Left lobe of liver (tissue), 2 donors: Measurements from ENCODE around the gene NCCRP1. TPM values are rescaled to one million over a fixed set of nuclear protein-coding genes. Genes with fewer than 3 reads are reported as not detected.

Experiments
- ATAC-seq: fragments of 200-7000 bp; cut with Tn5 transposase; one replicate; pipeline ENCODE4 v1.9.1; 2020; ENCODE audit warnings: mild to moderate bottlenecking, moderate library complexity
- DNase-seq: peaks from one replicate; pipeline ENCODE4 v3.0.0-alpha.2; 2020; ENCODE audit warnings: low spot score
- total RNA-seq: library from RNA; stranded (reverse); gene quantifications from one replicate; pipeline ENCODE4 v1.2.1, GENCODE V29; 2021
- donor health status: DM: no; HTN: no; CAD: no; lungs with moderate emphysema.
- donor health status: DM: no; HTN: yes; CAD: no.

The NCCRP1 gene
- total RNA-seq, 1 donor from 2014 or later = 0.08 TPM

- DNase-seq (no peak), ATAC-seq (no peak)
Observed at GRCh38 chr19:39178296-39179006, 18.3 kb upstream of the NCCRP1 start.

GRCh38 chr19:39179754-39180153 lies 17.0 kb upstream of the NCCRP1 start:
- ATAC-seq = no peak

DNA sequence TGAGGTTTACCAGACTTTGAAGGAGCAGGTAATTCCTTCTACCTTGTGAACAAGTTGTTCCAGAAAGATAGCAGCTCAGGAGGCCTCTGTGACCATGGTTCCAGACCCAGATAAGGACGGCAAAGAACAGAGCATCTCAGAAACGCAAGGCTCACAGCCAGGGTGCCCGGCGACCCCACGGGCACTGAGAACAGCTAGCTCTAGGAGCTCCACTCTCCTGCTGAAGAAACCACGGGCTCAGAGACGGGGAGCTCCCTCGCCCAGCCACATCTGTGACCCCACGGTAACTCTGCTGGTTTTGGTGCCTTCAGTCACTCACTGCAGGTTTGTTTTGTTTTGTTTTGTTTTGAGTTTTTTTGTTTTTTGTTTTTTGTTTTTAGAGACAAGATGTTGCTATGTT lies 16.0 kb upstream of the NCCRP1 start:
- no peak for ATAC-seq
- no peak for DNase-seq

More at GRCh38 chr19:39179754-39180153, 17.0 kb upstream of the NCCRP1 start:
- no peak for DNase-seq

DNA sequence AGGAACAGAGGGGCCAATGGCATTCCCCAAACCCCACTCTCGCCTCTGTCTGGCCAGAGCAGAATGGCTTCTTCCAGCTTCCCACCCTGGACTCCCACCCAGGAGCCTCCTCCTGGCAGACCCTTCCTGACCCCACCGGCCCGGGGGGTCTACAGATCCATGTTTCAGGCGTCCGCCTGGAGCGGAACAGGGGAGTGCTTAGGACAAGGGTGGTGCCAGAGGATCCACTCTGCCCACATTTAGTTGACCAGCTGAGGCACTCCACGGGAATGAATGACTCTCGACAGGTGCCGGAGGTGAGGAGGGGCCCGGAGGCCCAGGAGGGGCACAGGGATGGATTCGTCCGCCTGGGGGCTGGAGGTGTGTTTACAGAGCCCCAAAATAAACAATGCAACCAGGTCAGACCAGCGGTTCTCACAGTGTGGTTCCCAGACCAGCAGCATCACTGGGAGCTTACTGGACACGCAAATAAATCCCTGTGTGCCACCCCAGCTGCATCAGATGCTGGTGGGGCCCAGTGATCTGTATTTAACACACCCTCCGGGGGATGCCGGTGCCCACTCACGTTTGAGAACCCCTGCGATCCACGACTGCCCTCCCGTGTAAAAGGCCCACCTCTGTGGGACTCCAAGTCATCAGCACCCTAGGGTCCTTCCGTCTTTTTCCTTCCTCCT lies 15.1 kb upstream of the NCCRP1 start:
- DNase-seq = no peak
- no peak for ATAC-seq

DNA sequence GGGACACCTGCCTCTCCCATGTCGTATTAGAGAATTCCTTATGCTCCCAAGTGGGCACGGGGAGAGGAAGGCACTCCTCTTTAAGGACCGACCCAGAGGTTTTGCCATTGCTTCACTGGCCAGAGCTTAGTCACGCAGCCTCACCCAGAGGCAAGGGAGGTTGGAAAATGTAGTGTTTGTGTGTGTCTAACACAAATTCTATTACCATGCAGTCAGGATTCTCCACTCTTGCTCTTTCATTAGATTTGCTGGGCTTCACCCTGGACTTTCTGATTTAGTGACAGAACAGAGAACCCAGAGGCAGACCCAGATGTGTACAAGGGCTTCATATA lies 14.6 kb upstream of the NCCRP1 start:
- ATAC-seq (no peak), DNase-seq (no peak)

DNA sequence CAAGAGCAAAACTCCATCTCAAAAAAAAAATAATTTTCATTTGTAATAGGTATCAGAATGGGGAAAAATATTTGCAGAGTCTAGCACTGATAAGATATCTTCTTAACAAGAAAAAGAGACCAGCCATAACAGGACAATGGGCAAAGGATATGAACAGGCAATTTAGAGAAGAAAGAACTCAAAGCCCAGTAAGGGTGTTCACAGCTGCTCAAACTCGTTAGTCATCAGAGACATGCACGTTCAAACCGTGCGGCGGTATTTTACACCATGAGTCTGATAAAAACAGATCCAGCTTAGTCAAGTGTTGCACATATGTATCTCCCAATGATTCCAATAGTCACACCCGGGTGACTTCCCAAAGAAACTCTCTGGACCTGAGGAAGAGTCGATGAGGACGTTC lies 13.7 kb upstream of the NCCRP1 start:
- ATAC-seq = no peak
- no peak for DNase-seq

DNA sequence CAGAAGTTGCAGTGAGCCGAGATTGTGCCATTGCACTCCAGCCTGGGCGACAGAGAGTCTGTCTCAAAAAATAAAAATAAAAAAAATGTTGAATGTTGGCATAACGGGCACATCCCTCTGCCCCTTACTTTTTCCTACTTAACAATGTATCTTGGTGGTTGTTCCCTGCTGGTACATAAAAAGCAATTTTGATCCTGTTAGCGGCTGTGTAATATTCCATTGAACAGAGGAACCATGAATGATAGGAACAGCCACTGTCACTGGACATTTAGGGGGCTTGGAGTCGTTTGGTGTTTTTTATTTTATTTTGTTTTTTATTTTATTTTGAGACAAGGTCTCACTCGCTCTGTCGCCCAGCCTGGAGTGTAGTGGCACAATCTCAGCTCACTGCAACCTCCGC lies 10.4 kb upstream of the NCCRP1 start:
- no peak for DNase-seq
- no peak for ATAC-seq

GRCh38 chr19:39187552-39187943 lies 9.2 kb upstream of the NCCRP1 start:
- DNase-seq (no peak), ATAC-seq (peak; percentile 39)

GRCh38 chr19:39188960-39189359 lies 7.8 kb upstream of the NCCRP1 start:
- DNase-seq = no peak
- no peak for ATAC-seq

GRCh38 chr19:39190768-39191167 lies 6.0 kb upstream of the NCCRP1 start:
- no peak for ATAC-seq
- no peak for DNase-seq

- DNase-seq (no peak), ATAC-seq (no peak)
Observed at GRCh38 chr19:39192846-39193245, 3.9 kb upstream of the NCCRP1 start.

GRCh38 chr19:39193803-39194202 lies 3.0 kb upstream of the NCCRP1 start:
- peak; percentile 62 for DNase-seq
- ATAC-seq = peak; percentile 94

DNA sequence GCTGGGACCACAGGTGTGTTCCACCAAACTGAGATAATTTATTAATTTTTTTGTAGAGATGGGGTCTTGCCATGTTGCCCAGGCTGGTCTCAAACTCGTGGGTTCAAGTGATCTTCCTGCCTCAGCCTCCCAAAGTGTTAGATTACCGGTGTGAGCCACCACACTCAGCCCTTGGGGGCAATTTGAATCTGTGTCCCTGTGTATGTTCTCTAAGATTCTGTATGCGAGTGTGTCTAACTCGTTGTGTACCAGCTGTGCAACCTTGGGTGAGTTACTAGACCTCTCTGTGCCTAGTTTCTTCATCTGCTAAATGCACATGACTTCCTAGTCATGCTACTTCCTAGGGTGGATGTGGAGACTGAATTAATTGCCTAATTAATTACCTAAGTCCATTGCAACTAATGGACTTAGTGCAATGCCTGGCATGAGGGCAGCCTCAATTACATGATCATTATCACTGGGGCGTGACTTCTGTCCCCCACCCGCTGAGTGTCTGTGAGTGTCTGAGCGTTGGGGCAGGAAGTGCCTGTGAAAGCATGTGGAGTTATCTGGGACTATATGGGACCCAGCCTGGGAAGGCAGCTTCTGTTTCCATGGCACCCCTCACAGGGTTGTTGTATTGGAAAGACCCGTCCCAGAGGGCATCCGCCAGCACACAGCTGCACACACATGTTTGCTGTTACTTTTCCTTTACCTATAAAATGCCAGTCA lies 1.8 kb upstream of the NCCRP1 start:
- DNase-seq = no peak
- no peak for ATAC-seq

DNA sequence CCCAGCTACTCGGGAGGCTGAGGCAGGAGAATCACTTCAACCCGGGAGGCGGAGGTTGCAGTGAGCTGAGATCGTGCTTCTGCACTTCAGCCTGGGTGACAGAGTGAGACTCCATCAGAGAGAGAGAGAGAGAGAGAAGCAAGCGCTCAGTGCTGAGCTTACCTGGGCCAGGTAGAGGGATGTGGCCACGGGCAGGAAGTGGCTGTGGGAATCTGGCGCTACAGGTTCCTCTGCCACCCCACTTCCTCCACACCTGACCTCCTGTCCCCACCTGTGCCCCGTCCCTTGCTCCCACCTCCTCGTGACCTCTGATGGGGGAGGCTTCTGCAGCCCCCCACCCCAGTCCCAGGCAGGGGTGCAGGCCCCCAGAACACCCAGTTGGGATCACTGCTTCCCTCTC lies 1.0 kb upstream of the NCCRP1 start:
- ATAC-seq (no peak), DNase-seq (no peak)

DNA sequence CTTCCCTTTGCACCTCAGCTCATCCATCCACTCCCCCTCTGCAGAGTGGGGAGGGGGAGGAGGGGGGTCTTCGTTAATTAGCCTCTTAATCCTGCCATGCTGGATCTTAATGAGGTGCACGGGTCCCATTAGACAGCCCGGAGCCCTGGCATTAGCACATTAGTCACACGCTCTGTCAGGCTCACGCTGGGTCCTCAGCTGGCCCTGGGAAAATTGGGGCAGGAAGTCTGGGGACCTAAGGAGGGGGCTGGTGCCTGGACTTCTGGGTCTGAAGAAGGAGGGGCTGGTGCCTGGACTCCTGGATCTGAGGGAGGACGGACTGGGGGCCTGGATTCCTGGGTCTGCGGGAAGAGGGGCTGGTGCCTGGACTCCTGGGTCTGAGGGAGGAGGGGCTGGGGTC lies 444 bp upstream of the NCCRP1 start:
- no peak for ATAC-seq
- DNase-seq = no peak

- ATAC-seq (no peak), DNase-seq (no peak)
Observed at GRCh38 chr19:39197808-39198207, 1.0 kb downstream of the NCCRP1 start.

DNA sequence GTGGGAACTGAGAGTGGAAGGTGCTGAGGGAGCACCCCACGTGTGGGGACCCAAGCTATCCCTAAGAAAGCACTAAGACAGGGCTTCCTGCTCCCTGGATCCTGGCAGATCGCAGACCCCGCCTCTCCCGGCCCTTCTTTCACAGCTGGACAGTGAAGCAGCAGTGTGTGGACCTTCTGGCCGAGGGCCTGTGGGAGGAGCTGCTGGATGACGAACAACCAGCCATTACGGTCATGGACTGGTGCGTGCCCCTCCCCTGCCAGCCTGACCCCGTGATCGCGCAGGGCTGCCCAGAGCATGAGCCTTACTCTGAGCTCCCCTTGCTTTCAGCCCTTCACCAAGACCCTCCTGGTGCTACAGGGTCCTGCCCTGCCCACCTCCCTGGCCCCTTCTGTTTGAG lies 2.3 kb downstream of the NCCRP1 start:
- ATAC-seq (peak; percentile 59), DNase-seq (no peak)

- ATAC-seq = no peak
- no peak for DNase-seq
Observed at GRCh38 chr19:39200066-39200802, 3.5 kb downstream of the NCCRP1 start.

DNA sequence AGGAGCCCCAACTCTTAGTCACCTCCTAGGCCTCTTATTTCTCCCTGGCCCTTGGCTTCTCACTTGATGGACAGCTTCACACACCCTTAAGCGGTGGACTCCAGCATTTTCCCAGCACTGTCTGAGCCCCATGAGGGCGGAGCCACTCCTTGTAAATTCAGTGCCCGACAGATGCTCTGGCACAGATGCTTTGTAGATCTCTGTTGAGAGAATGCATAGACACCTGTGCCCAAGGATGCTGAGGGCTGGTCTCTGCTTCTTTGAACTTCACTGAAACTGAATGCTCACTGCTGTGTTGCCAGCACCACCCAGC lies 4.0 kb downstream of the NCCRP1 start:
- DNase-seq (no peak), ATAC-seq (no peak)

DNA sequence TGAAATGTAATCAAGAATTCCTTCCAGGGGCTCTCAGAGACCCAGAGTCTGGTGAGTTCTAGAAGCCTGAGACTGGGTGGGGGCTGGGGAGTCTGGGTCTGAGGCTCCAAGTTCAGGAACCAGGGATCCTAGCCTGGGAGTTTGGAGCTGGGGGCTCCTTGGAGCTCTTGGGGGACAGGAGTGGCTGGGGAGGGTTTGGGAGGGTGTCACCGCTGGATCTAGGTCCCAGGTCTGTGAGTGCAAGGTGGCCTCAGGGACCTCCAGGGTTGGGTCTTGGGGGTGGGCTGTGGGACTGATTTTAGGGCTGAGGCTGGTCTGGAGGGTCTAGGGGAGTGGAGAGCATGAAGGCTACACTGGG lies 6.2 kb downstream of the NCCRP1 start:
- no peak for ATAC-seq
- DNase-seq = no peak

GRCh38 chr19:39203372-39204341 lies 6.9 kb downstream of the NCCRP1 start, which contains the start of gene SYCN:
TSS of gene SYCN (minus strand) at chr19:39204263. CDS start at chr19:39204254, 9 bp downstream.
- ATAC-seq (no peak), DNase-seq (no peak)
